HG02759 (cell line): ENCODE data around the gene PRRG4.
"Not testable (repeated sequence)": the region's sequence is repeated elsewhere in the genome, so short reads cannot be mapped to it uniquely, and the experiment has no call there.

ENCODE experiments used
- ATAC-seq: cut with Tn5 transposase; IDR thresholded peaks from one replicate; pipeline ENCODE4 v1.9.1; 2021; ENCODE audit warnings: mild to moderate bottlenecking, moderate library complexity; ENCODE audit not compliant: unreplicated experiment

The PRRG4 gene

GRCh38 chr11:32829680-32830412 lies at the start of gene PRRG4:
Gene PRRG4, plus strand, starts transcription at chr11:32829927. Its CDS starts 603 bp downstream, at chr11:32830530.
- ATAC-seq, result peak; percentile 84

- not testable (repeated sequence) for ATAC-seq
These were observed 48.9 kb upstream of the PRRG4 start for GRCh38 chr11:32780839-32781238.

GRCh38 chr11:32781721-32782120 lies 48.0 kb upstream of the PRRG4 start:
- ATAC-seq, result no peak

- ATAC-seq, result no peak
These were observed 44.5 kb upstream of the PRRG4 start for GRCh38 chr11:32785262-32785661.

GRCh38 chr11:32786811-32787210 lies 42.9 kb upstream of the PRRG4 start:
- no peak for ATAC-seq

GRCh38 chr11:32790916-32791315 lies 38.8 kb upstream of the PRRG4 start:
- no peak for ATAC-seq

- ATAC-seq, result peak; percentile 22
These were observed 37.4 kb upstream of the PRRG4 start for GRCh38 chr11:32792111-32792947.

- ATAC-seq, result peak; percentile 85
These were observed 36.7 kb upstream of the PRRG4 start for GRCh38 chr11:32792948-32793475.

- ATAC-seq, result no peak
These were observed 35.3 kb upstream of the PRRG4 start, which contains the start of gene CCDC73 for GRCh38 chr11:32794439-32794838. Gene CCDC73, minus strand, starts transcription at chr11:32794662. Its CDS starts 34,419 bp downstream, at chr11:32760243.

GRCh38 chr11:32796425-32796824 lies 33.3 kb upstream of the PRRG4 start:
- no peak for ATAC-seq

- peak; percentile 99 for ATAC-seq
These were observed 20.4 kb upstream of the PRRG4 start for GRCh38 chr11:32809313-32809712.

GRCh38 chr11:32817181-32817851 lies 12.4 kb upstream of the PRRG4 start:
- no peak for ATAC-seq

GRCh38 chr11:32817852-32818183 lies 11.9 kb upstream of the PRRG4 start:
- ATAC-seq, result no peak

GRCh38 chr11:32819187-32819586 lies 10.5 kb upstream of the PRRG4 start:
- ATAC-seq, result no peak

- ATAC-seq, result no peak
These were observed 9.2 kb upstream of the PRRG4 start for GRCh38 chr11:32820497-32820896.

- ATAC-seq, result no peak
These were observed 8.2 kb upstream of the PRRG4 start for GRCh38 chr11:32821517-32821916.

GRCh38 chr11:32821917-32822560 lies 7.7 kb upstream of the PRRG4 start:
- no peak for ATAC-seq

GRCh38 chr11:32823617-32824016 lies 6.1 kb upstream of the PRRG4 start:
- not testable (repeated sequence) for ATAC-seq

- ATAC-seq, result no peak
These were observed 3.6 kb upstream of the PRRG4 start for GRCh38 chr11:32826113-32826512.

- ATAC-seq, result no peak
These were observed 2.5 kb upstream of the PRRG4 start for GRCh38 chr11:32827276-32827675.
